Measurements from ENCODE around the gene LRRC3C.

LRRC3C gene

DNA sequence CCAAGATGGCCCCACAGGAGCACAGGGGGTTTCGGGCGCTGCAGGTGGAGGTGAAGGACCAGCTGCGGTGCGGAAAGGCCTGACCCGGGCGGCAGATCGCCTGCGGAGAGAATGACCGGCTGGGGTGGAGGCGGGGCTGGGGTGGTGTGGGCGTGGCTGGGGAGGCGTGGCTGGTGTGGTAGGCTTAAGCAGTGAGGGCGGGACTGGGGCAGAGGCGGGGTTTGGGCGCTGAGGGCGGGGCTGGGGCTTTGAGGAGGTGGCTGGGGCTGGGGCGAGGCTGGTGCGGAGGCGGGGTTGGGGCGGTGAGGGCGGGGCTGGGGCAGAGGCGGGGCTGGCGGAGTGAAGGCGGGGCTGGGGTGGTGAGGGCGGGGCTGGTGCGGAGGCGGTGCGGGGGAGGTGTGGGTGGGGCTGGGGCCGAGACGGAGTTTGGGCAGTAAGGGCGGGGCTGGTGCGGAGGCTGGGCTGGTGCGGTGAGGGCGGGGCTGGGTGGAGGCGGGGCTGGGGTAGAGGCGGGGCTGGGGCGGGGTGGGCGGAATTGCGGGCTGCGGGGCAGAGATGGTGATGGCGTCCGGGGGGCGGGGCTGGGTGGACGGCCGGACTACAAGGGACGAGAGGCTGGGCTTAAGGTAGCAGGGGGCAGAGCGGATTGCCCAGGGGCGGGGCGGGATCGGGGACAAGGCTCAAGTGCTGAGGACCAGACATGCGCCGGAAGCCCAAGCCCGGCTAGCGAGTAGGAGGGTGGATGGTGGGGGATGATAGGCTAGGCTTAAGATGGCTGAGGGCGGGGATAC, 25.3 kb downstream of the LRRC3C start:
- no peaks in the 10 kb centered on the region for H3K36me3 ChIP-seq (ENCODE audit: control insufficient read depth, insufficient read depth, low read length)
- peak overlapping the region; percentile 71 for H3K27ac ChIP-seq
- H3K4me3 ChIP-seq (ENCODE audit: low read depth, low read length) = peak overlapping the region; percentile 54
- peaks cover 8% of the 10 kb centered on the region for H3K4me1 ChIP-seq
- TF ChIP-seq, protein P1, sequence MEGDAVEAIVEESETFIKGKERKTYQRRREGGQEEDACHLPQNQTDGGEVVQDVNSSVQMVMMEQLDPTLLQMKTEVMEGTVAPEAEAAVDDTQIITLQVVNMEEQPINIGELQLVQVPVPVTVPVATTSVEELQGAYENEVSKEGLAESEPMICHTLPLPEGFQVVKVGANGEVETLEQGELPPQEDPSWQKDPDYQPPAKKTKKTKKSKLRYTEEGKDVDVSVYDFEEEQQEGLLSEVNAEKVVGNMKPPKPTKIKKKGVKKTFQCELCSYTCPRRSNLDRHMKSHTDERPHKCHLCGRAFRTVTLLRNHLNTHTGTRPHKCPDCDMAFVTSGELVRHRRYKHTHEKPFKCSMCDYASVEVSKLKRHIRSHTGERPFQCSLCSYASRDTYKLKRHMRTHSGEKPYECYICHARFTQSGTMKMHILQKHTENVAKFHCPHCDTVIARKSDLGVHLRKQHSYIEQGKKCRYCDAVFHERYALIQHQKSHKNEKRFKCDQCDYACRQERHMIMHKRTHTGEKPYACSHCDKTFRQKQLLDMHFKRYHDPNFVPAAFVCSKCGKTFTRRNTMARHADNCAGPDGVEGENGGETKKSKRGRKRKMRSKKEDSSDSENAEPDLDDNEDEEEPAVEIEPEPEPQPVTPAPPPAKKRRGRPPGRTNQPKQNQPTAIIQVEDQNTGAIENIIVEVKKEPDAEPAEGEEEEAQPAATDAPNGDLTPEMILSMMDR (IDR thresholded peaks at IDR 0.05) = no peak
- no peaks in the 10 kb centered on the region for H3K79me2 ChIP-seq
- H2AFZ ChIP-seq = peak overlapping the region; percentile 97
- H3K9ac ChIP-seq = no peak overlapping the region
- no peaks in the 10 kb centered on the region for H3K9me3 ChIP-seq (ENCODE audit: control insufficient read depth, low read length)
- no peaks in the 10 kb centered on the region for H3K27me3 ChIP-seq (ENCODE audit: control insufficient read depth, insufficient read depth, low read length)
- H3K4me2 ChIP-seq (ENCODE audit: low read length) = peak overlapping the region; percentile 83

DNA sequence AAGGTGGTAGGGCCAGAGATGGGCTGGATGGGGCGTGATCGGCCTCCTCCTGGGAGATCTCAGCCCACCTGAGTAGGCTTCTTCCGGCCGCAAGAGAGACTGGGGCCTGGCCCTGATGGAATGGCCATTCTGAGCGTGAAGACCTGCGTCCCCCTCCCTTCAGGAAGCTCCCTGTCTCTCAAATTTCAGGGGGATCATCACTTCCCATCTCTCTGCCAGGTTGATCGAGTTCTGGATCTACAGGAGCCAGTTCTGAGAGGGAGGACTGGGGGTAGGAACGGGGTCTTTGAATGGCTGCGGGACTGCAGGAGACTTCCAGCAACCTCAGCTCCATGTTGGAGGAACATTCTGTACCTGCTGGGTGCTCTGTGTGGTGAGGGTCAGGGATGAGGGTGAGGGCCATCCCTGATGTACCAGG, 25.9 kb downstream of the LRRC3C start:
- Histone ChIP-seq H3K4me3 (ENCODE audit: low read depth, low read length) (peak overlapping the region; percentile 54), H3K27me3 (ENCODE audit: control insufficient read depth, insufficient read depth, low read length) (no peaks in the 10 kb centered on the region), H3K9ac (no peak overlapping the region), H3K4me2 (ENCODE audit: low read length) (peak overlapping the region; percentile 73), H3K9me3 (ENCODE audit: control insufficient read depth, low read length) (no peaks in the 10 kb centered on the region), H3K79me2 (no peaks in the 10 kb centered on the region), H2AFZ (peak overlapping the region; percentile 97), H3K36me3 (ENCODE audit: control insufficient read depth, insufficient read depth, low read length) (no peaks in the 10 kb centered on the region), H3K27ac (peak overlapping the region; percentile 71), H3K4me1 (peaks cover 8% of the 10 kb centered on the region)
- TF ChIP-seq, protein P1 (IDR thresholded peaks at IDR 0.05) = no peak

DNA sequence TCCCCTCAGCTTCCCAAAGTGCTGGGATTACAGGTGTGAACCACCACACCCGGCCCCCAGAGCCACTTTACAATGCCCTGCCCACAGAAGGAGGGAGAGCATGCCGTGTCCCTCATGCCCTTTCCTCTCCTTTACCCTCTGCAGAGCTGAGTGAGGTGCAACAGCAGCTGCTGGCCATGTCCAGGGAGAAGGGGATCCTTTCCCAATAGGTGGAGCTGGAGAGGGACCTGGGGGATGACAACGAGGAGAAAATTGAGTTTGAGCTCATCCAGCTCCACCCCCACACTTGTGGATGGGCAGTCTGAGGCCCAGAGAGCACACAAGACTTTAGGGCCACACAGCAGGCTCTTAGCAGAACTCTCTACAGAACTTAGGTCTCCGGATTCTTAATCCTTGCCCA, 27.3 kb downstream of the LRRC3C start:
- H3K9ac ChIP-seq = no peak overlapping the region
- H2AFZ ChIP-seq = no peak overlapping the region
- no peaks in the 10 kb centered on the region for H3K36me3 ChIP-seq (ENCODE audit: control insufficient read depth, insufficient read depth, low read length)
- no peaks in the 10 kb centered on the region for H3K9me3 ChIP-seq (ENCODE audit: control insufficient read depth, low read length)
- H3K79me2 ChIP-seq = no peaks in the 10 kb centered on the region
- H3K4me2 ChIP-seq (ENCODE audit: low read length) = no peak overlapping the region
- TF ChIP-seq, protein P1 (IDR thresholded peaks at IDR 0.05) = no peak
- H3K4me1 ChIP-seq = peaks cover 8% of the 10 kb centered on the region
- no peak overlapping the region for H3K27ac ChIP-seq
- no peaks in the 10 kb centered on the region for H3K27me3 ChIP-seq (ENCODE audit: control insufficient read depth, insufficient read depth, low read length)
- H3K4me3 ChIP-seq (ENCODE audit: low read depth, low read length) = no peak overlapping the region

DNA sequence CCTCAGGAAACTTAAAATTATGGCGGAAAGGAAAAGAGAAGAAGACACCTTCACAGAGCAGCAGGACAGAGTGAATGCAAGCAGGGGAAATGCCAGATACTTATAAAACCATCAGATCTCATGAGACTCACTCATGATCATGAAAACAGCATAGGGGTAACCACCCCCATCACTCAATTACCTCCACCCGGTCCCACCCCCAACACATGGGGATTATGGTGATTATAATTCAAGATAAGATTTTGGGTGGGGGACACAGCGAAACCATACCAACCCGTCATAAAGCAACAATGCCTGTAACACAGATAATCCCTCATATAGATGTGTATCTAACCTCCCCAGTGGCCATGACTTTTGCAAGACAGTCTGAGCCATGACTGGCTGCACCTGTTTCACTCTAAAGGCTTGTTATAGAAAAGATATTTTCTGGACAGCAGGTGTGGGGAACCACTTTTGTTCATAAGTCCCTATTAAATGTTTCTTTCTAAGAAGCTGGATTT, 28.2 kb downstream of the LRRC3C start:
- Histone ChIP-seq H3K9ac (no peak overlapping the region), H3K27ac (no peak overlapping the region), H2AFZ (no peak overlapping the region), H3K4me2 (ENCODE audit: low read length) (no peak overlapping the region), H3K4me1 (peaks cover 8% of the 10 kb centered on the region), H3K79me2 (no peaks in the 10 kb centered on the region), H3K27me3 (ENCODE audit: control insufficient read depth, insufficient read depth, low read length) (no peaks in the 10 kb centered on the region), H3K4me3 (ENCODE audit: low read depth, low read length) (no peak overlapping the region), H3K9me3 (ENCODE audit: control insufficient read depth, low read length) (no peaks in the 10 kb centered on the region), H3K36me3 (ENCODE audit: control insufficient read depth, insufficient read depth, low read length) (no peaks in the 10 kb centered on the region)
- TF ChIP-seq, protein P1 (IDR thresholded peaks at IDR 0.05) = no peak

All from parathyroid adenoma (tissue), 2 donors.